ENCODE data around the gene NKTR.

- TF ChIP-seq, protein P1, sequence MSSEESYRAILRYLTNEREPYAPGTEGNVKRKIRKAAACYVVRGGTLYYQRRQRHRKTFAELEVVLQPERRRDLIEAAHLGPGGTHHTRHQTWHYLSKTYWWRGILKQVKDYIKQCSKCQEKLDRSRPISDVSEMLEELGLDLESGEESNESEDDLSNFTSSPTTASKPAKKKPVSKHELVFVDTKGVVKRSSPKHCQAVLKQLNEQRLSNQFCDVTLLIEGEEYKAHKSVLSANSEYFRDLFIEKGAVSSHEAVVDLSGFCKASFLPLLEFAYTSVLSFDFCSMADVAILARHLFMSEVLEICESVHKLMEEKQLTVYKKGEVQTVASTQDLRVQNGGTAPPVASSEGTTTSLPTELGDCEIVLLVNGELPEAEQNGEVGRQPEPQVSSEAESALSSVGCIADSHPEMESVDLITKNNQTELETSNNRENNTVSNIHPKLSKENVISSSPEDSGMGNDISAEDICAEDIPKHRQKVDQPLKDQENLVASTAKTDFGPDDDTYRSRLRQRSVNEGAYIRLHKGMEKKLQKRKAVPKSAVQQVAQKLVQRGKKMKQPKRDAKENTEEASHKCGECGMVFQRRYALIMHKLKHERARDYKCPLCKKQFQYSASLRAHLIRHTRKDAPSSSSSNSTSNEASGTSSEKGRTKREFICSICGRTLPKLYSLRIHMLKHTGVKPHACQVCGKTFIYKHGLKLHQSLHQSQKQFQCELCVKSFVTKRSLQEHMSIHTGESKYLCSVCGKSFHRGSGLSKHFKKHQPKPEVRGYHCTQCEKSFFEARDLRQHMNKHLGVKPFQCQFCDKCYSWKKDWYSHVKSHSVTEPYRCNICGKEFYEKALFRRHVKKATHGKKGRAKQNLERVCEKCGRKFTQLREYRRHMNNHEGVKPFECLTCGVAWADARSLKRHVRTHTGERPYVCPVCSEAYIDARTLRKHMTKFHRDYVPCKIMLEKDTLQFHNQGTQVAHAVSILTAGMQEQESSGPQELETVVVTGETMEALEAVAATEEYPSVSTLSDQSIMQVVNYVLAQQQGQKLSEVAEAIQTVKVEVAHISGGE (CRISPR knock-in tag; IDR thresholded peaks at IDR 0.05): no peak
- TF ChIP-seq ZBTB1 (CRISPR knock-in tag; IDR thresholded peaks at IDR 0.05; ENCODE audit: borderline replicate concordance, low read depth): no peak
- TF ChIP-seq, protein P2, sequence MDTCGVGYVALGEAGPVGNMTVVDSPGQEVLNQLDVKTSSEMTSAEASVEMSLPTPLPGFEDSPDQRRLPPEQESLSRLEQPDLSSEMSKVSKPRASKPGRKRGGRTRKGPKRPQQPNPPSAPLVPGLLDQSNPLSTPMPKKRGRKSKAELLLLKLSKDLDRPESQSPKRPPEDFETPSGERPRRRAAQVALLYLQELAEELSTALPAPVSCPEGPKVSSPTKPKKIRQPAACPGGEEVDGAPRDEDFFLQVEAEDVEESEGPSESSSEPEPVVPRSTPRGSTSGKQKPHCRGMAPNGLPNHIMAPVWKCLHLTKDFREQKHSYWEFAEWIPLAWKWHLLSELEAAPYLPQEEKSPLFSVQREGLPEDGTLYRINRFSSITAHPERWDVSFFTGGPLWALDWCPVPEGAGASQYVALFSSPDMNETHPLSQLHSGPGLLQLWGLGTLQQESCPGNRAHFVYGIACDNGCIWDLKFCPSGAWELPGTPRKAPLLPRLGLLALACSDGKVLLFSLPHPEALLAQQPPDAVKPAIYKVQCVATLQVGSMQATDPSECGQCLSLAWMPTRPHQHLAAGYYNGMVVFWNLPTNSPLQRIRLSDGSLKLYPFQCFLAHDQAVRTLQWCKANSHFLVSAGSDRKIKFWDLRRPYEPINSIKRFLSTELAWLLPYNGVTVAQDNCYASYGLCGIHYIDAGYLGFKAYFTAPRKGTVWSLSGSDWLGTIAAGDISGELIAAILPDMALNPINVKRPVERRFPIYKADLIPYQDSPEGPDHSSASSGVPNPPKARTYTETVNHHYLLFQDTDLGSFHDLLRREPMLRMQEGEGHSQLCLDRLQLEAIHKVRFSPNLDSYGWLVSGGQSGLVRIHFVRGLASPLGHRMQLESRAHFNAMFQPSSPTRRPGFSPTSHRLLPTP (IDR thresholded peaks at IDR 0.05; ENCODE audit: borderline replicate concordance, extremely low read depth, insufficient read length): no peak
- TF ChIP-seq ZFP1 (CRISPR knock-in tag; IDR thresholded peaks at IDR 0.05): no peak
- no peak for TF ChIP-seq ESRRA (IDR thresholded peaks at IDR 0.05; ENCODE audit: borderline replicate concordance, low read depth)
- TF ChIP-seq ZBTB26 (CRISPR knock-in tag; IDR thresholded peaks at IDR 0.05): no peak
- no peak for TF ChIP-seq FOXP4 (CRISPR knock-in tag; IDR thresholded peaks at IDR 0.05; ENCODE audit: borderline replicate concordance)
- no peak for TF ChIP-seq CHD2 (IDR thresholded peaks at IDR 0.05; ENCODE audit: low read depth, low read length)
- no peak for TF ChIP-seq POLR2A (conservative IDR thresholded peaks at IDR 0.05)
- TF ChIP-seq ZNF398 (CRISPR knock-in tag; IDR thresholded peaks at IDR 0.05): no peak
Measured at GRCh38 chr3:42662037-42662812, 61.7 kb downstream of the NKTR start.

All from K562 (cell line).